ENCODE measurements around the gene TRMT5. TPM values are rescaled to one million over a fixed set of nuclear protein-coding genes. Genes with fewer than 3 reads are reported as not detected.

Gene TRMT5
- total and polyA plus RNA-seq, 9 of the 15 experiments (the other 6 are each of a cell fraction or from before 2014, with no cell fraction given), result 8.4 to 20.0 (median 15.1) TPM

GRCh38 chr14:60989599-60989998 lies 8.7 kb upstream of the TRMT5 start (continued):
- TF ChIP-seq HOMEZ (CRISPR knock-in tag; IDR thresholded peaks at IDR 0.05) (no peak), SMAD4 (CRISPR knock-in tag; conservative IDR thresholded peaks at IDR 0.05) (peak; percentile 64), BCOR (IDR thresholded peaks at IDR 0.05) (peak; percentile 32; the same call in 1 of the 2 replicates), ATF6 (CRISPR knock-in tag; IDR thresholded peaks at IDR 0.05) (0 out of 2 replicates have a peak, but pooled peaks have one; percentile 41), NFIC (IDR thresholded peaks at IDR 0.05) (peak; percentile 85), KAT7 (CRISPR knock-in tag; IDR thresholded peaks at IDR 0.05; ENCODE audit: borderline replicate concordance) (no peak), CBFA2T2 (conservative IDR thresholded peaks at IDR 0.05) (peak; percentile 96), ZFX (CRISPR knock-in tag; IDR thresholded peaks at IDR 0.05) (no peak), ZNF274 (IDR thresholded peaks at IDR 0.05; ENCODE audit: borderline replicate concordance, low read depth, low read length) (peak; percentile 43; the same call in 1 of the 2 replicates), KDM1A (IDR thresholded peaks at IDR 0.05) (peak; percentile 95 to 97), OTX1 (CRISPR knock-in tag; IDR thresholded peaks at IDR 0.05) (no peak), THAP12 (CRISPR knock-in tag; IDR thresholded peaks at IDR 0.05) (no peak), NR2C1 (IDR thresholded peaks at IDR 0.05) (peak; percentile 21; the same call in 1 of the 2 replicates), NR2C1 (tag; IDR thresholded peaks at IDR 0.05) (no peak), ZNF589 (CRISPR knock-in tag; IDR thresholded peaks at IDR 0.05; ENCODE audit: low read depth) (no peak), EGR1 (conservative IDR thresholded peaks at IDR 0.05) (peak; percentile 54; the same call in 1 of the 2 replicates), SPI1 (IDR thresholded peaks at IDR 0.05; ENCODE audit: borderline replicate concordance, low read depth, low read length) (peak; percentile 81), NFATC3 (IDR thresholded peaks at IDR 0.05) (no peak), THAP7 (CRISPR knock-in tag; IDR thresholded peaks at IDR 0.05) (no peak)
